Erythroblast (primary cell): ENCODE results near the gene TRIM38.

Experiments
- GATA1 ChIP-seq: IDR thresholded peaks from 2 replicates; pipeline ENCODE4 v1.6.1; 2011; ENCODE audit warnings: low read depth, mild to moderate bottlenecking, control low read depth, low read length, moderate library complexity
- POLR2A ChIP-seq: IDR thresholded peaks from 2 replicates; pipeline ENCODE4 v1.6.1; 2011; ENCODE audit warnings: mild to moderate bottlenecking, low read length

GRCh38 chr6:25931411-25931709 is 31.2 kb upstream of the TRIM38 start:
- no peak for TF ChIP-seq POLR2A
- no peak for TF ChIP-seq GATA1
